Measurements from ENCODE around the gene ABCC5.
"Not testable (repeated sequence)": the region's sequence is repeated elsewhere in the genome, so short reads cannot be mapped to it uniquely, and the experiment has no call there.

ABCC5 gene

GRCh38 chr3:184045995-184046394 lies 28.3 kb upstream of the ABCC5 start:
- TF ChIP-seq SUZ12 (IDR thresholded peaks at IDR 0.05; ENCODE audit: extremely low read depth, insufficient read depth, insufficient read length) (no peak), YY1 (IDR thresholded peaks at IDR 0.05; ENCODE audit: insufficient read depth, insufficient read length) (no peak), ZNF274 (IDR thresholded peaks at IDR 0.05; ENCODE audit: low read depth, low read length) (no peak)
- DNase-seq (ENCODE audit: low read depth, low spot score), result no peak
- Histone ChIP-seq H3K9me3 (ENCODE audit: insufficient read depth, low read length) (no peaks in the 10 kb centered on the region), H3K4me1 (ENCODE audit: insufficient read depth, insufficient read length) (no peaks in the 10 kb centered on the region), H3K27me3 (ENCODE audit: insufficient read depth, insufficient read length) (no peaks in the 10 kb centered on the region), H3K36me3 (ENCODE audit: insufficient read depth, insufficient read length, low read length) (no peaks in the 10 kb centered on the region), H3K4me3 (ENCODE audit: insufficient read length, low read depth) (no peak overlapping the region), H3K9ac (ENCODE audit: insufficient read length, low read depth) (no peak overlapping the region)

GRCh38 chr3:184042617-184043016 lies 24.9 kb upstream of the ABCC5 start:
- Histone ChIP-seq H3K9ac (ENCODE audit: insufficient read length, low read depth) (no peak overlapping the region), H3K27me3 (ENCODE audit: insufficient read depth, insufficient read length) (no peaks in the 10 kb centered on the region), H3K9me3 (ENCODE audit: insufficient read depth, low read length) (no peaks in the 10 kb centered on the region), H3K4me1 (ENCODE audit: insufficient read depth, insufficient read length) (no peaks in the 10 kb centered on the region), H3K4me3 (ENCODE audit: insufficient read length, low read depth) (no peak overlapping the region), H3K36me3 (ENCODE audit: insufficient read depth, insufficient read length, low read length) (no peaks in the 10 kb centered on the region)
- TF ChIP-seq SUZ12 (IDR thresholded peaks at IDR 0.05; ENCODE audit: extremely low read depth, insufficient read depth, insufficient read length) (no peak), YY1 (IDR thresholded peaks at IDR 0.05; ENCODE audit: insufficient read depth, insufficient read length) (no peak), ZNF274 (IDR thresholded peaks at IDR 0.05; ENCODE audit: low read depth, low read length) (no peak)
- DNase-seq (ENCODE audit: low read depth, low spot score), result no peak

- no peaks in the 10 kb centered on the region for H3K4me1 ChIP-seq (ENCODE audit: insufficient read depth, insufficient read length)
- H3K9me3 ChIP-seq (ENCODE audit: insufficient read depth, low read length), result no peaks in the 10 kb centered on the region
- H3K4me3 ChIP-seq (ENCODE audit: insufficient read length, low read depth), result no peak overlapping the region
- no peak overlapping the region for H3K9ac ChIP-seq (ENCODE audit: insufficient read length, low read depth)
- no peaks in the 10 kb centered on the region for H3K36me3 ChIP-seq (ENCODE audit: insufficient read depth, insufficient read length, low read length)
- no peak for DNase-seq (ENCODE audit: low read depth, low spot score)
- no peak for TF ChIP-seq YY1 (IDR thresholded peaks at IDR 0.05; ENCODE audit: insufficient read depth, insufficient read length)
- TF ChIP-seq ZNF274 (IDR thresholded peaks at IDR 0.05; ENCODE audit: low read depth, low read length), result no peak
- TF ChIP-seq SUZ12 (IDR thresholded peaks at IDR 0.05; ENCODE audit: extremely low read depth, insufficient read depth, insufficient read length), result no peak
- H3K27me3 ChIP-seq (ENCODE audit: insufficient read depth, insufficient read length), result no peaks in the 10 kb centered on the region
These were observed 22.3 kb upstream of the ABCC5 start for GRCh38 chr3:184040010-184040409.

- no peak for TF ChIP-seq ZNF274 (IDR thresholded peaks at IDR 0.05; ENCODE audit: low read depth, low read length)
- TF ChIP-seq SUZ12 (IDR thresholded peaks at IDR 0.05; ENCODE audit: extremely low read depth, insufficient read depth, insufficient read length), result no peak
- no peak for TF ChIP-seq YY1 (IDR thresholded peaks at IDR 0.05; ENCODE audit: insufficient read depth, insufficient read length)
- DNase-seq (ENCODE audit: low read depth, low spot score), result no peak
These were observed 21.7 kb upstream of the ABCC5 start for GRCh38 chr3:184039414-184039813.

GRCh38 chr3:184038307-184038706 lies 20.6 kb upstream of the ABCC5 start:
- H3K9ac ChIP-seq (ENCODE audit: insufficient read length, low read depth); H3K36me3 ChIP-seq (ENCODE audit: insufficient read depth, insufficient read length, low read length); H3K4me3 ChIP-seq (ENCODE audit: insufficient read length, low read depth); H3K9me3 ChIP-seq (ENCODE audit: insufficient read depth, low read length); H3K4me1 ChIP-seq (ENCODE audit: insufficient read depth, insufficient read length); DNase-seq (ENCODE audit: low read depth, low spot score); H3K27me3 ChIP-seq (ENCODE audit: insufficient read depth, insufficient read length): not testable (repeated sequence)

More at GRCh38 chr3:184039414-184039813, 21.7 kb upstream of the ABCC5 start:
- no peak overlapping the region for H3K4me3 ChIP-seq (ENCODE audit: insufficient read length, low read depth)
- no peaks in the 10 kb centered on the region for H3K4me1 ChIP-seq (ENCODE audit: insufficient read depth, insufficient read length)
- no peak overlapping the region for H3K9ac ChIP-seq (ENCODE audit: insufficient read length, low read depth)
- H3K27me3 ChIP-seq (ENCODE audit: insufficient read depth, insufficient read length), result no peaks in the 10 kb centered on the region
- no peaks in the 10 kb centered on the region for H3K36me3 ChIP-seq (ENCODE audit: insufficient read depth, insufficient read length, low read length)
- no peaks in the 10 kb centered on the region for H3K9me3 ChIP-seq (ENCODE audit: insufficient read depth, low read length)

GRCh38 chr3:184037816-184038215 lies 20.1 kb upstream of the ABCC5 start:
- Histone ChIP-seq H3K9ac (ENCODE audit: insufficient read length, low read depth) (no peak overlapping the region), H3K4me3 (ENCODE audit: insufficient read length, low read depth) (no peak overlapping the region), H3K36me3 (ENCODE audit: insufficient read depth, insufficient read length, low read length) (no peaks in the 10 kb centered on the region), H3K4me1 (ENCODE audit: insufficient read depth, insufficient read length) (no peaks in the 10 kb centered on the region), H3K27me3 (ENCODE audit: insufficient read depth, insufficient read length) (no peaks in the 10 kb centered on the region), H3K9me3 (ENCODE audit: insufficient read depth, low read length) (no peaks in the 10 kb centered on the region)
- no peak for TF ChIP-seq ZNF274 (IDR thresholded peaks at IDR 0.05; ENCODE audit: low read depth, low read length)
- no peak for TF ChIP-seq YY1 (IDR thresholded peaks at IDR 0.05; ENCODE audit: insufficient read depth, insufficient read length)
- no peak for TF ChIP-seq SUZ12 (IDR thresholded peaks at IDR 0.05; ENCODE audit: extremely low read depth, insufficient read depth, insufficient read length)
- no peak for DNase-seq (ENCODE audit: low read depth, low spot score)

- Histone ChIP-seq H3K9ac (ENCODE audit: insufficient read length, low read depth) (no peak within 1 kb of the TSS), H3K4me3 (ENCODE audit: insufficient read length, low read depth) (no peak within 1 kb of the TSS), H3K9me3 (ENCODE audit: insufficient read depth, low read length) (no peaks in the 10 kb centered on the region), H3K27me3 (ENCODE audit: insufficient read depth, insufficient read length) (no peaks in the 10 kb centered on the region), H3K36me3 (ENCODE audit: insufficient read depth, insufficient read length, low read length) (no peaks in the 10 kb centered on the region), H3K4me1 (ENCODE audit: insufficient read depth, insufficient read length) (no peaks in the 10 kb centered on the region)
- no peak for DNase-seq (ENCODE audit: low read depth, low spot score)
- TF ChIP-seq ZNF274 (IDR thresholded peaks at IDR 0.05; ENCODE audit: low read depth, low read length) (no peak), YY1 (IDR thresholded peaks at IDR 0.05; ENCODE audit: insufficient read depth, insufficient read length) (no peak), SUZ12 (IDR thresholded peaks at IDR 0.05; ENCODE audit: extremely low read depth, insufficient read depth, insufficient read length) (no peak)
These were observed 13.6 kb upstream of the ABCC5 start, which contains the start of gene HTR3D for GRCh38 chr3:184031187-184031792. Gene HTR3D, plus strand, starts transcription at chr3:184031742. Its CDS starts 0 bp downstream, at chr3:184031742.

All from NT2/D1 (cell line).